Adipocyte (in vitro differentiated cells): ENCODE data around the gene B2M.
"Not testable (repeated sequence)": the region's sequence is repeated elsewhere in the genome, so short reads cannot be mapped to it uniquely, and the experiment has no call there.

Source experiments
- DNase-seq: peaks from one replicate; pipeline ENCODE4 v3.0.0-alpha.2; 2015; ENCODE audit warnings: low read depth
- H3K27me3 ChIP-seq: replicated peaks from 2 replicates; pipeline ENCODE4 v1.7.0; 2013; ENCODE audit warnings: mild to moderate bottlenecking, low read length, moderate library complexity; ENCODE audit not compliant: control insufficient read depth, insufficient read depth
- H3K36me3 ChIP-seq: 2 replicates; pipeline ENCODE4 v1.7.0; 2013; ENCODE audit warnings: low read length, mild to moderate bottlenecking, moderate library complexity; ENCODE audit not compliant: control insufficient read depth, insufficient read depth, severe bottlenecking
- H3K4me1 ChIP-seq: 2 replicates; pipeline ENCODE4 v1.7.0; 2013; ENCODE audit warnings: mild to moderate bottlenecking, low read length, moderate library complexity; ENCODE audit not compliant: control insufficient read depth, insufficient read depth
- H3K4me3 ChIP-seq: 2 replicates; pipeline ENCODE4 v1.7.0; 2013; ENCODE audit warnings: mild to moderate bottlenecking, low read length, moderate library complexity
- H3K9ac ChIP-seq: 2 replicates; pipeline ENCODE4 v1.7.0; 2013; ENCODE audit warnings: mild to moderate bottlenecking, low read length, moderate library complexity
- H3K9me3 ChIP-seq: 2 replicates; pipeline ENCODE4 v1.7.0; 2013; ENCODE audit warnings: mild to moderate bottlenecking, low read length, moderate library complexity; ENCODE audit not compliant: control insufficient read depth

The B2M gene

GRCh38 chr15:44728232-44728575 is 16.9 kb downstream of the B2M start:
- not testable (repeated sequence) for H3K27me3 ChIP-seq, DNase-seq, H3K9me3 ChIP-seq
- Histone ChIP-seq H3K4me1 (peaks cover 43% of the 10 kb centered on the region), H3K9ac (peak overlapping the region; percentile 99), H3K36me3 (peaks cover 10% of the 10 kb centered on the region), H3K4me3 (peak overlapping the region; percentile 97)

GRCh38 chr15:44728576-44729407 is 17.5 kb downstream of the B2M start:
- Histone ChIP-seq H3K27me3 (no peaks in the 10 kb centered on the region), H3K4me1 (peaks cover 43% of the 10 kb centered on the region), H3K9me3 (no peaks in the 10 kb centered on the region), H3K9ac (peak overlapping the region; percentile 99), H3K4me3 (peak overlapping the region; percentile 97), H3K36me3 (peaks cover 10% of the 10 kb centered on the region)
- DNase-seq = peak; percentile 99

- H3K27me3 ChIP-seq = no peaks in the 10 kb centered on the region
- peaks cover 10% of the 10 kb centered on the region for H3K36me3 ChIP-seq
- DNase-seq = peak; percentile 61
- H3K4me3 ChIP-seq = peak overlapping the region; percentile 97
- peaks cover 43% of the 10 kb centered on the region for H3K4me1 ChIP-seq
- H3K9ac ChIP-seq = peak overlapping the region; percentile 99
- no peaks in the 10 kb centered on the region for H3K9me3 ChIP-seq
Observed at GRCh38 chr15:44729408-44730127, 18.3 kb downstream of the B2M start.

- Histone ChIP-seq H3K4me3 (no peak overlapping the region), H3K4me1 (peaks cover 25% of the 10 kb centered on the region), H3K36me3 (peaks cover 10% of the 10 kb centered on the region), H3K9ac (no peak overlapping the region), H3K27me3 (no peaks in the 10 kb centered on the region), H3K9me3 (no peaks in the 10 kb centered on the region)
- DNase-seq = no peak
Observed at GRCh38 chr15:44734839-44735481, 23.6 kb downstream of the B2M start.

GRCh38 chr15:44735482-44736180 is 24.3 kb downstream of the B2M start:
- H3K27me3 ChIP-seq = no peaks in the 10 kb centered on the region
- no peak overlapping the region for H3K9ac ChIP-seq

GRCh38 chr15:44736181-44736765 is 25.0 kb downstream of the B2M start, which contains the start of gene TRIM69:
TRIM69 (plus strand) TSS chr15:44736528; CDS start chr15:44736705, 177 bp downstream.
- no peaks in the 10 kb centered on the region for H3K27me3 ChIP-seq
- H3K9ac ChIP-seq = no peak within 1 kb of the TSS
- H3K4me1 ChIP-seq = peaks cover 14% of the 10 kb centered on the region
- H3K36me3 ChIP-seq = peaks cover 10% of the 10 kb centered on the region
- no peak within 1 kb of the TSS for H3K4me3 ChIP-seq
- no peaks in the 10 kb centered on the region for H3K9me3 ChIP-seq
- no peak for DNase-seq

More at GRCh38 chr15:44735482-44736180, 24.3 kb downstream of the B2M start:
- Histone ChIP-seq H3K4me3 (no peak overlapping the region), H3K36me3 (peaks cover 10% of the 10 kb centered on the region), H3K9me3 (no peaks in the 10 kb centered on the region), H3K4me1 (peaks cover 19% of the 10 kb centered on the region)
- peak; percentile 8 for DNase-seq

GRCh38 chr15:44738340-44738984 is 27.1 kb downstream of the B2M start:
- Histone ChIP-seq H3K4me1 (peaks cover 9% of the 10 kb centered on the region), H3K9me3 (no peaks in the 10 kb centered on the region), H3K4me3 (no peak overlapping the region), H3K27me3 (no peaks in the 10 kb centered on the region), H3K9ac (no peak overlapping the region), H3K36me3 (no peaks in the 10 kb centered on the region)
- DNase-seq = peak; percentile 87

GRCh38 chr15:44739222-44739847 is 28.0 kb downstream of the B2M start:
- H3K27me3 ChIP-seq, H3K4me3 ChIP-seq, H3K9ac ChIP-seq, H3K36me3 ChIP-seq, H3K4me1 ChIP-seq, H3K9me3 ChIP-seq, DNase-seq: not testable (repeated sequence)

- not testable (repeated sequence) for H3K9me3 ChIP-seq, H3K4me1 ChIP-seq, DNase-seq
Observed at GRCh38 chr15:44743454-44743853, 32.1 kb downstream of the B2M start.

GRCh38 chr15:44753345-44753744 is 42.0 kb downstream of the B2M start:
- Histone ChIP-seq H3K4me3 (no peak overlapping the region), H3K36me3 (no peaks in the 10 kb centered on the region), H3K27me3 (no peaks in the 10 kb centered on the region), H3K4me1 (no peaks in the 10 kb centered on the region), H3K9ac (no peak overlapping the region), H3K9me3 (peaks cover 24% of the 10 kb centered on the region)
- DNase-seq = no peak

More at GRCh38 chr15:44743454-44743853, 32.1 kb downstream of the B2M start:
- H3K9ac ChIP-seq, H3K27me3 ChIP-seq, H3K4me3 ChIP-seq, H3K36me3 ChIP-seq: not testable (repeated sequence)
